ENCODE data around the gene FOLR1. TPM values are rescaled to one million over a fixed set of nuclear protein-coding genes. Genes with fewer than 3 reads are reported as not detected.

Gene FOLR1
- total RNA-seq, 1 experiment from 2014 or later, result 4.8 TPM

- DNase-seq (ENCODE audit: low read depth, low spot score) (no peak), ATAC-seq (no peak)
- intact Hi-C loops (cut with micrococcal nuclease), result loop anchor here (5.0 to 10.0 kb wide), 2 partner anchors 120 to 213 kb away; partner anchors contain the start of genes CLPB and LAMTOR1
- H3K9me2 ChIP-seq (ENCODE audit: insufficient read depth), result no peaks in the 10 kb centered on the region
- no peaks in the 10 kb centered on the region for H3K9me3 ChIP-seq (ENCODE audit: control insufficient read depth in 1 of 2, insufficient read depth in 1 of 2, low read depth in 1 of 2, low read length in 2 of 2)
- ChIA-PET RAD21 (ENCODE audit: low non-redundant PET in 1 of 2, low total read pairs in 2 of 2, uncharacterized antibody in 2 of 2, unreplicated experiment in 2 of 2) (no interaction called here), POLR2A (no interaction called here), CTCF (interaction anchor here (1.3 to 1.8 kb wide), 2 partner anchors 39 to 197 kb away, joined by 5 to 6 read pairs; no protein-coding TSS in a partner anchor)
- peaks cover 10% of the 10 kb centered on the region; the same call in 1 of the 2 replicates for H3K79me2 ChIP-seq (ENCODE audit: insufficient read depth, low read length)
- H3K36me3 ChIP-seq (ENCODE audit: control insufficient read depth in 1 of 2, insufficient read depth in 2 of 2, low read length in 2 of 2), result no peaks in the 10 kb centered on the region
- no TSS peak for BruUV-seq (replicated peaks)
- no peaks in the 10 kb centered on the region for H4K20me1 ChIP-seq (ENCODE audit: insufficient read depth)
- H2AFZ ChIP-seq (ENCODE audit: low read depth, low read length, poor library complexity, severe bottlenecking), result peak overlapping the region; percentile 90
- H3K27ac ChIP-seq (ENCODE audit: low read depth, low read length), result peak overlapping the region; percentile 79
- peak overlapping the region; percentile 88 to 94 for H3K4me3 ChIP-seq (replicated peaks in 1 of 2; ENCODE audit: low read depth in 1 of 2, low read length in 2 of 2)
- H3K4me1 ChIP-seq (ENCODE audit: control insufficient read depth in 1 of 2, insufficient read depth in 2 of 2, low read length in 2 of 2), result peaks cover 17 to 29% of the 10 kb centered on the region in 2 experiments
- H3K27me3 ChIP-seq (ENCODE audit: insufficient read depth, low read length), result no peaks in the 10 kb centered on the region
- H3K9ac ChIP-seq (ENCODE audit: low read length), result peak overlapping the region; percentile 91
- peak overlapping the region; percentile 99 for H3K4me2 ChIP-seq (ENCODE audit: low read length)
- TF ChIP-seq CEBPB (IDR thresholded peaks at IDR 0.05; ENCODE audit: low read depth), result no peak
- TF ChIP-seq YY1 (IDR thresholded peaks at IDR 0.05; ENCODE audit: extremely low read depth, insufficient replicate concordance, low read depth, low read length), result no peak
- no peak for TF ChIP-seq RAD21 (IDR thresholded peaks at IDR 0.05; ENCODE audit: low read depth)
- TF ChIP-seq POLR2AphosphoS5 (IDR thresholded peaks at IDR 0.05; ENCODE audit: low read depth, low read length), result no peak
- no peak for TF ChIP-seq ZFX (IDR thresholded peaks at IDR 0.05)
- TF ChIP-seq, protein P1, sequence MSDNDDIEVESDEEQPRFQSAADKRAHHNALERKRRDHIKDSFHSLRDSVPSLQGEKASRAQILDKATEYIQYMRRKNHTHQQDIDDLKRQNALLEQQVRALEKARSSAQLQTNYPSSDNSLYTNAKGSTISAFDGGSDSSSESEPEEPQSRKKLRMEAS (IDR thresholded peaks at IDR 0.05), result no peak
- no peak for TF ChIP-seq JUND (IDR thresholded peaks at IDR 0.05)
- TF ChIP-seq, protein P2, sequence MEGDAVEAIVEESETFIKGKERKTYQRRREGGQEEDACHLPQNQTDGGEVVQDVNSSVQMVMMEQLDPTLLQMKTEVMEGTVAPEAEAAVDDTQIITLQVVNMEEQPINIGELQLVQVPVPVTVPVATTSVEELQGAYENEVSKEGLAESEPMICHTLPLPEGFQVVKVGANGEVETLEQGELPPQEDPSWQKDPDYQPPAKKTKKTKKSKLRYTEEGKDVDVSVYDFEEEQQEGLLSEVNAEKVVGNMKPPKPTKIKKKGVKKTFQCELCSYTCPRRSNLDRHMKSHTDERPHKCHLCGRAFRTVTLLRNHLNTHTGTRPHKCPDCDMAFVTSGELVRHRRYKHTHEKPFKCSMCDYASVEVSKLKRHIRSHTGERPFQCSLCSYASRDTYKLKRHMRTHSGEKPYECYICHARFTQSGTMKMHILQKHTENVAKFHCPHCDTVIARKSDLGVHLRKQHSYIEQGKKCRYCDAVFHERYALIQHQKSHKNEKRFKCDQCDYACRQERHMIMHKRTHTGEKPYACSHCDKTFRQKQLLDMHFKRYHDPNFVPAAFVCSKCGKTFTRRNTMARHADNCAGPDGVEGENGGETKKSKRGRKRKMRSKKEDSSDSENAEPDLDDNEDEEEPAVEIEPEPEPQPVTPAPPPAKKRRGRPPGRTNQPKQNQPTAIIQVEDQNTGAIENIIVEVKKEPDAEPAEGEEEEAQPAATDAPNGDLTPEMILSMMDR (IDR thresholded peaks at IDR 0.05 in 2 of 3, conservative IDR thresholded peaks at IDR 0.05 in 1 of 3; ENCODE audit: borderline replicate concordance in 1 of 3, insufficient read depth in 1 of 3, low read depth in 2 of 3, low read length in 2 of 3), result no peak
- TF ChIP-seq TCF7L2 (IDR thresholded peaks at IDR 0.05; ENCODE audit: borderline replicate concordance, extremely low read depth, insufficient read depth, insufficient read length), result no peak
- no peak for TF ChIP-seq REST (IDR thresholded peaks at IDR 0.05; ENCODE audit: low read depth)
- TF ChIP-seq FOSL1 (IDR thresholded peaks at IDR 0.05; ENCODE audit: low read depth), result no peak
- no peak for TF ChIP-seq ELF1 (IDR thresholded peaks at IDR 0.05; ENCODE audit: borderline replicate concordance, low read depth)
- TF ChIP-seq SIN3A (IDR thresholded peaks at IDR 0.05; ENCODE audit: low read depth), result no peak
- no peak for TF ChIP-seq ZNF274 (IDR thresholded peaks at IDR 0.05; ENCODE audit: low read depth, low read length)
- TF ChIP-seq EZH2 (IDR thresholded peaks at IDR 0.05), result no peak
- no peak for TF ChIP-seq ZBTB33 (IDR thresholded peaks at IDR 0.05; ENCODE audit: extremely low read depth, insufficient replicate concordance, low read length)
- no peak for TF ChIP-seq POLR2A (IDR thresholded peaks at IDR 0.05; ENCODE audit: borderline replicate concordance, extremely low read depth, insufficient read depth, insufficient read length)
- TF ChIP-seq, protein P3, sequence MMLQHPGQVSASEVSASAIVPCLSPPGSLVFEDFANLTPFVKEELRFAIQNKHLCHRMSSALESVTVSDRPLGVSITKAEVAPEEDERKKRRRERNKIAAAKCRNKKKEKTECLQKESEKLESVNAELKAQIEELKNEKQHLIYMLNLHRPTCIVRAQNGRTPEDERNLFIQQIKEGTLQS (IDR thresholded peaks at IDR 0.05), result no peak
- no peak for TF ChIP-seq EGR1 (IDR thresholded peaks at IDR 0.05; ENCODE audit: low read depth)
Observed at GRCh38 chr11:72222106-72222891, 30.4 kb downstream of the FOLR1 start.

Measured in HCT116 (cell line).